Measurements from ENCODE around the gene CLRN2.

The CLRN2 gene

GRCh38 chr4:17491196-17491595, 23.8 kb upstream of the CLRN2 start:
- H3K4me3 ChIP-seq (ENCODE audit: low read length), result no peak overlapping the region
- no peaks in the 10 kb centered on the region for H3F3A ChIP-seq (ENCODE audit: control insufficient read depth, insufficient read depth)
- no peaks in the 10 kb centered on the region for H4K20me1 ChIP-seq (ENCODE audit: control insufficient read depth, insufficient read depth, low read depth, low read length)
- no peaks in the 10 kb centered on the region for H3K4me1 ChIP-seq (ENCODE audit: control insufficient read depth, low read length)
- H3K9me3 ChIP-seq (ENCODE audit: control insufficient read depth, insufficient read depth, low read length), result no peaks in the 10 kb centered on the region
- H3K4me2 ChIP-seq (ENCODE audit: low read length), result no peak overlapping the region
- H3K36me3 ChIP-seq (ENCODE audit: control insufficient read depth, low read length), result peaks cover 77% of the 10 kb centered on the region
- H3K9me2 ChIP-seq (replicated peaks; ENCODE audit: control insufficient read depth, low read length), result no peaks in the 10 kb centered on the region
- H3K27ac ChIP-seq (ENCODE audit: low read depth, low read length), result no peak overlapping the region
- no peaks in the 10 kb centered on the region for H3K27me3 ChIP-seq (ENCODE audit: control insufficient read depth, low read length)
- H3K79me2 ChIP-seq (ENCODE audit: control insufficient read depth, low read length), result no peaks in the 10 kb centered on the region
- TF ChIP-seq CTCF (IDR thresholded peaks at IDR 0.05; ENCODE audit: low read depth, low read length, poor library complexity, severe bottlenecking) (no peak), EZH2phosphoT487 (IDR thresholded peaks at IDR 0.05; ENCODE audit: borderline replicate concordance, low read length) (no peak)

GRCh38 chr4:17492058-17492741, 22.8 kb upstream of the CLRN2 start:
- H3K4me3 ChIP-seq (ENCODE audit: low read length), result no peak overlapping the region
- no peak overlapping the region for H3K27ac ChIP-seq (ENCODE audit: low read depth, low read length)
- H3K36me3 ChIP-seq (ENCODE audit: control insufficient read depth, low read length), result peaks cover 67% of the 10 kb centered on the region

GRCh38 chr4:17492876-17493275, 22.1 kb upstream of the CLRN2 start:
- H4K20me1 ChIP-seq (ENCODE audit: control insufficient read depth, insufficient read depth, low read depth, low read length), result no peaks in the 10 kb centered on the region
- H3K27me3 ChIP-seq (ENCODE audit: control insufficient read depth, low read length), result no peaks in the 10 kb centered on the region
- H3K4me3 ChIP-seq (ENCODE audit: low read length), result no peak overlapping the region
- no peaks in the 10 kb centered on the region for H3F3A ChIP-seq (ENCODE audit: control insufficient read depth, insufficient read depth)
- H3K4me2 ChIP-seq (ENCODE audit: low read length), result no peak overlapping the region
- H3K36me3 ChIP-seq (ENCODE audit: control insufficient read depth, low read length), result peaks cover 68% of the 10 kb centered on the region
- no peaks in the 10 kb centered on the region for H3K9me2 ChIP-seq (replicated peaks; ENCODE audit: control insufficient read depth, low read length)
- H3K79me2 ChIP-seq (ENCODE audit: control insufficient read depth, low read length), result no peaks in the 10 kb centered on the region
- H3K27ac ChIP-seq (ENCODE audit: low read depth, low read length), result no peak overlapping the region
- H3K9me3 ChIP-seq (ENCODE audit: control insufficient read depth, insufficient read depth, low read length), result no peaks in the 10 kb centered on the region
- no peaks in the 10 kb centered on the region for H3K4me1 ChIP-seq (ENCODE audit: control insufficient read depth, low read length)
- no peak for TF ChIP-seq CTCF (IDR thresholded peaks at IDR 0.05; ENCODE audit: low read depth, low read length, poor library complexity, severe bottlenecking)

More at GRCh38 chr4:17492058-17492741, 22.8 kb upstream of the CLRN2 start:
- Histone ChIP-seq H3K9me2 (replicated peaks; ENCODE audit: control insufficient read depth, low read length) (no peaks in the 10 kb centered on the region), H3K4me2 (ENCODE audit: low read length) (no peak overlapping the region), H4K20me1 (ENCODE audit: control insufficient read depth, insufficient read depth, low read depth, low read length) (no peaks in the 10 kb centered on the region), H3K9me3 (ENCODE audit: control insufficient read depth, insufficient read depth, low read length) (no peaks in the 10 kb centered on the region), H3K27me3 (ENCODE audit: control insufficient read depth, low read length) (no peaks in the 10 kb centered on the region), H3K79me2 (ENCODE audit: control insufficient read depth, low read length) (no peaks in the 10 kb centered on the region), H3F3A (ENCODE audit: control insufficient read depth, insufficient read depth) (no peaks in the 10 kb centered on the region), H3K4me1 (ENCODE audit: control insufficient read depth, low read length) (no peaks in the 10 kb centered on the region)
- TF ChIP-seq EZH2phosphoT487 (IDR thresholded peaks at IDR 0.05; ENCODE audit: borderline replicate concordance, low read length), result no peak
- no peak for TF ChIP-seq CTCF (IDR thresholded peaks at IDR 0.05; ENCODE audit: low read depth, low read length, poor library complexity, severe bottlenecking)

Data from DOHH2 (cell line).